Neural cell (in vitro differentiated cells): Measurements from ENCODE around the gene PDE9A. TPM values are rescaled to one million over a fixed set of nuclear protein-coding genes. Genes with fewer than 3 reads are reported as not detected.

Source experiments
- H2AFZ ChIP-seq: fragments of 200-600, 300-800 bp; sonication (generic), shearing (Covaris generic); 2 replicates; pipeline ENCODE4 v1.6.0; 2014; ENCODE audit warnings: low read depth, mild to moderate bottlenecking, antibody characterized with exemption, low read length, moderate library complexity
- H3F3A ChIP-seq: fragments of 200-600 bp; shearing (Covaris generic); 2 replicates; pipeline ENCODE4 v1.6.1; 2016; ENCODE audit warnings: mild to moderate bottlenecking, moderate library complexity, mixed read lengths, antibody characterized with exemption, low read length; ENCODE audit not compliant: insufficient read depth, poor library complexity, severe bottlenecking
- H3K27ac ChIP-seq: fragments of 200-600, 300-800 bp; sonication (generic), shearing (Covaris generic); 2 replicates; pipeline ENCODE4 v1.5.1; 2014; ENCODE audit warnings: mild to moderate bottlenecking, low read length, moderate library complexity
- H3K27me3 ChIP-seq: fragments of 300-800, 200-600 bp; sonication (generic), shearing (Covaris generic); 2 replicates; pipeline ENCODE4 v1.6.0; 2014; ENCODE audit warnings: mild to moderate bottlenecking, low read depth, low read length, moderate library complexity; ENCODE audit not compliant: insufficient read depth
- H3K36me3 ChIP-seq: fragments of 300-800, 200-600 bp; sonication (generic), shearing (Covaris generic); 2 replicates; pipeline ENCODE4 v1.5.1; 2014; ENCODE audit warnings: mild to moderate bottlenecking, antibody characterized with exemption, low read length, moderate library complexity; ENCODE audit not compliant: insufficient read depth
- H3K4me2 ChIP-seq: fragments of 300-800, 200-600 bp; sonication (generic), shearing (Covaris generic); 2 replicates; pipeline ENCODE4 v1.6.0; 2014; ENCODE audit warnings: mild to moderate bottlenecking, low read length
- H3K4me3 ChIP-seq: fragments of 300-800, 200-600 bp; sonication (generic), shearing (Covaris generic); 2 replicates; pipeline ENCODE4 v1.5.1; 2014; ENCODE audit warnings: mild to moderate bottlenecking, low read length, moderate library complexity
- H3K79me2 ChIP-seq: fragments of 200-600 bp; shearing (Covaris generic); replicated peaks from 2 replicates; pipeline ENCODE4 v1.6.0; 2014; ENCODE audit warnings: mild to moderate bottlenecking, low read length, moderate library complexity; ENCODE audit not compliant: insufficient read depth
- H3K9ac ChIP-seq: fragments of 300-800, 200-600 bp; sonication (generic), shearing (Covaris generic); 2 replicates; pipeline ENCODE4 v1.6.1; 2016; ENCODE audit warnings: mild to moderate bottlenecking, low read length, mixed read lengths
- H3K9me2 ChIP-seq: fragments of 200-600 bp; shearing (Covaris generic); 2 replicates; pipeline ENCODE4 v1.6.1; 2016; ENCODE audit warnings: mild to moderate bottlenecking, low read length, mixed read lengths; ENCODE audit not compliant: insufficient read depth
- H3K9me3 ChIP-seq: fragments of 200-600, 300-800 bp; sonication (generic), shearing (Covaris generic); 2 replicates; pipeline ENCODE4 v1.6.1; 2016; ENCODE audit warnings: mild to moderate bottlenecking, mixed run types, low read length, moderate library complexity, mixed read lengths
- H4K20me1 ChIP-seq: fragments of 200-600 bp; shearing (Covaris generic); 2 replicates; pipeline ENCODE4 v1.6.1; 2016; ENCODE audit warnings: mild to moderate bottlenecking, mixed run types; ENCODE audit not compliant: insufficient read depth
- CTCF ChIP-seq: fragments of 450-650 bp; IDR thresholded peaks from 2 replicates; pipeline ENCODE4 v1.5.1; 2014; ENCODE audit warnings: antibody characterized with exemption, mild to moderate bottlenecking, moderate library complexity; ENCODE audit not compliant: poor library complexity, severe bottlenecking
- EP300 ChIP-seq: fragments of 450-650 bp; conservative IDR thresholded peaks from 2 replicates; pipeline ENCODE4 v1.6.1; 2014; ENCODE audit warnings: antibody characterized with exemption, mild to moderate bottlenecking, moderate library complexity; ENCODE audit not compliant: poor library complexity, severe bottlenecking
- EZH2 ChIP-seq: fragments of 200-600, 300-800 bp; shearing (Covaris generic), sonication (generic); IDR thresholded peaks from 2 replicates; pipeline ENCODE4 v1.6.1; 2014; ENCODE audit warnings: antibody characterized with exemption, low read length, borderline replicate concordance, mild to moderate bottlenecking; ENCODE audit not compliant: insufficient read depth, poor library complexity, severe bottlenecking
- MXI1 ChIP-seq: fragments of 450-650 bp; conservative IDR thresholded peaks from 2 replicates; pipeline ENCODE4 v1.6.1; 2014; ENCODE audit warnings: antibody characterized with exemption, mild to moderate bottlenecking; ENCODE audit not compliant: poor library complexity, severe bottlenecking
- POLR2AphosphoS5 ChIP-seq: IDR thresholded peaks from 2 replicates; pipeline ENCODE4 v1.6.1; 2012
- RAD21 ChIP-seq: fragments of 450-650 bp; conservative IDR thresholded peaks from 2 replicates; pipeline ENCODE4 v1.6.1; 2014; ENCODE audit warnings: antibody characterized with exemption, mild to moderate bottlenecking, moderate library complexity
- SMC3 ChIP-seq: fragments of 450-650 bp; conservative IDR thresholded peaks from 2 replicates; pipeline ENCODE4 v1.6.1; 2014; ENCODE audit warnings: antibody characterized with exemption, mild to moderate bottlenecking, moderate library complexity; ENCODE audit not compliant: poor library complexity
- TAF1 ChIP-seq: IDR thresholded peaks from 2 replicates; pipeline ENCODE4 v1.6.1; 2012; ENCODE audit warnings: low read depth
- polyA plus RNA-seq: library from polyadenylated mRNA; depleted of rRNA; stranded (reverse); fragments of >200 nt; gene quantifications from 2 replicates; pipeline ENCODE4 v1.2.3, GENCODE V29; 2014
- TF ChIP-seq, protein P1 (sequence below): IDR thresholded peaks from 2 replicates; pipeline ENCODE4 v1.6.1; 2012; ENCODE audit warnings: borderline replicate concordance

PDE9A gene
- polyA plus RNA-seq, 1 donor from 2014 or later: 32.2 TPM

- Histone ChIP-seq H3K36me3 (no peaks in the 10 kb centered on the region), H4K20me1 (no peaks in the 10 kb centered on the region), H3K9ac (no peak overlapping the region), H2AFZ (no peak overlapping the region), H3F3A (no peaks in the 10 kb centered on the region), H3K27me3 (no peaks in the 10 kb centered on the region), H3K9me2 (no peaks in the 10 kb centered on the region), H3K4me2 (no peak overlapping the region), H3K4me3 (no peak overlapping the region), H3K79me2 (peaks cover 5% of the 10 kb centered on the region), H3K9me3 (no peaks in the 10 kb centered on the region), H3K27ac (no peak overlapping the region)
- TF ChIP-seq MXI1 (no peak), CTCF (no peak), RAD21 (no peak), SMC3 (no peak), EP300 (no peak), TAF1 (no peak), POLR2AphosphoS5 (no peak), EZH2 (no peak)
- TF ChIP-seq, protein P1, sequence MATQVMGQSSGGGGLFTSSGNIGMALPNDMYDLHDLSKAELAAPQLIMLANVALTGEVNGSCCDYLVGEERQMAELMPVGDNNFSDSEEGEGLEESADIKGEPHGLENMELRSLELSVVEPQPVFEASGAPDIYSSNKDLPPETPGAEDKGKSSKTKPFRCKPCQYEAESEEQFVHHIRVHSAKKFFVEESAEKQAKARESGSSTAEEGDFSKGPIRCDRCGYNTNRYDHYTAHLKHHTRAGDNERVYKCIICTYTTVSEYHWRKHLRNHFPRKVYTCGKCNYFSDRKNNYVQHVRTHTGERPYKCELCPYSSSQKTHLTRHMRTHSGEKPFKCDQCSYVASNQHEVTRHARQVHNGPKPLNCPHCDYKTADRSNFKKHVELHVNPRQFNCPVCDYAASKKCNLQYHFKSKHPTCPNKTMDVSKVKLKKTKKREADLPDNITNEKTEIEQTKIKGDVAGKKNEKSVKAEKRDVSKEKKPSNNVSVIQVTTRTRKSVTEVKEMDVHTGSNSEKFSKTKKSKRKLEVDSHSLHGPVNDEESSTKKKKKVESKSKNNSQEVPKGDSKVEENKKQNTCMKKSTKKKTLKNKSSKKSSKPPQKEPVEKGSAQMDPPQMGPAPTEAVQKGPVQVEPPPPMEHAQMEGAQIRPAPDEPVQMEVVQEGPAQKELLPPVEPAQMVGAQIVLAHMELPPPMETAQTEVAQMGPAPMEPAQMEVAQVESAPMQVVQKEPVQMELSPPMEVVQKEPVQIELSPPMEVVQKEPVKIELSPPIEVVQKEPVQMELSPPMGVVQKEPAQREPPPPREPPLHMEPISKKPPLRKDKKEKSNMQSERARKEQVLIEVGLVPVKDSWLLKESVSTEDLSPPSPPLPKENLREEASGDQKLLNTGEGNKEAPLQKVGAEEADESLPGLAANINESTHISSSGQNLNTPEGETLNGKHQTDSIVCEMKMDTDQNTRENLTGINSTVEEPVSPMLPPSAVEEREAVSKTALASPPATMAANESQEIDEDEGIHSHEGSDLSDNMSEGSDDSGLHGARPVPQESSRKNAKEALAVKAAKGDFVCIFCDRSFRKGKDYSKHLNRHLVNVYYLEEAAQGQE: no peak
These were observed 25.3 kb downstream of the PDE9A start for GRCh38 chr21:42678618-42679295.

DNA sequence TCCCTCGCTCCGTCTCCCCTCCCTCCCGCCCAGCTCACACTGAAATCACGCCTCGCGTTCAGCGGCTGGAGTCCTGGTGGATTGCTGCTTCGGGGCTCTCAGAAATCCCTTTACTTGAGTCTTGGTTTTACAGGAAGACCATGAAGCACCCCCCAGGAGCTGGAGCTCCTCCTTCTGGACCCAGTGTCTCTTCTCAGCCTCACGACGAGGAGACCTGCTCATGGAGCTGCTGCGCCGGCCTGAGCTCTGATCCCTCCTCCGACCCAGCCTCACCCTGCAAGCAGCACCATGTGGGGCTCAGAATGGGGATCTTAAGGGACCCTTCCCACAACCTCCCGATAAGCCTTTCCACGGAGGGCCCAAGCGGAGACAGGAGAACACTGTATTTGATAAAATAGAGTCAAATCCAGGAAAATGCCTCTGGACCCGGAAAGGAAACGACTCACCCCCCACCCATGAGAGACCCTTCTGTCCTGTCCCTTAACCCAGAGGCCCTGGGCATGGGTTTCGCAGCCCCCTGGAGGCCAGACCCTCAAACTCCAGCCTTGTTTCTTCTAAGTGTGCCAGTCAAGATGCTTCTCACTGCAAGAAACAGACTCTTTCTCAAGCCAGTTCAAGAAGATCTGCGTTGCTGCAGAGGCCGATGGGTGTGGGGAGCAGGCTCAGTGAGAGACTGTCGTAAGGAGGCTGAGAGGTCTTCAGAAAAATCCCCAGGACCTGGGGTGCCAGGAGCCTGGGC is 26.1 kb downstream of the PDE9A start:
- TF ChIP-seq MXI1 (no peak), EZH2 (no peak), EP300 (no peak), CTCF (no peak), TAF1 (no peak), SMC3 (no peak), POLR2AphosphoS5 (no peak), RAD21 (no peak)
- TF ChIP-seq, protein P1: no peak
- H3F3A ChIP-seq: no peaks in the 10 kb centered on the region
- peaks cover 2% of the 10 kb centered on the region for H3K79me2 ChIP-seq
- no peak overlapping the region for H3K4me2 ChIP-seq
- H3K4me3 ChIP-seq: no peak overlapping the region
- no peaks in the 10 kb centered on the region for H4K20me1 ChIP-seq
- H2AFZ ChIP-seq: no peak overlapping the region
- H3K27ac ChIP-seq: no peak overlapping the region
- no peaks in the 10 kb centered on the region for H3K27me3 ChIP-seq
- no peaks in the 10 kb centered on the region for H3K36me3 ChIP-seq
- H3K9ac ChIP-seq: no peak overlapping the region
- H3K9me3 ChIP-seq: no peaks in the 10 kb centered on the region
- no peaks in the 10 kb centered on the region for H3K9me2 ChIP-seq
